HG03025 (cell line): ENCODE measurements around the gene CIAPIN1.

Source experiments
- ATAC-seq: cut with Tn5 transposase; IDR thresholded peaks from one replicate; pipeline ENCODE4 v1.9.1; 2021; ENCODE audit warnings: mild to moderate bottlenecking, moderate library complexity; ENCODE audit not compliant: unreplicated experiment, low FRiP score

CIAPIN1 gene

GRCh38 chr16:57386381-57386951, 60.7 kb downstream of the CIAPIN1 start:
- no peak for ATAC-seq

GRCh38 chr16:57385083-57385482, 62.1 kb downstream of the CIAPIN1 start:
- ATAC-seq, result no peak

- ATAC-seq, result no peak
These were observed 62.7 kb downstream of the CIAPIN1 start for GRCh38 chr16:57384248-57385070.

GRCh38 chr16:57383276-57384247, 63.6 kb downstream of the CIAPIN1 start:
- ATAC-seq, result no peak

- ATAC-seq, result no peak
These were observed 64.5 kb downstream of the CIAPIN1 start for GRCh38 chr16:57382535-57383275.

GRCh38 chr16:57381791-57382534, 65.2 kb downstream of the CIAPIN1 start:
- no peak for ATAC-seq

GRCh38 chr16:57380671-57381462, 66.3 kb downstream of the CIAPIN1 start:
- ATAC-seq, result no peak

GRCh38 chr16:57379579-57379978, 67.6 kb downstream of the CIAPIN1 start:
- no peak for ATAC-seq
